HG03139 (cell line): ENCODE measurements around the gene GGCX.
"Not testable (repeated sequence)": the region's sequence is repeated elsewhere in the genome, so short reads cannot be mapped to it uniquely, and the experiment has no call there.

Experiments used
- ATAC-seq: cut with Tn5 transposase; IDR thresholded peaks from one replicate; pipeline ENCODE4 v1.9.1; 2021; ENCODE audit not compliant: unreplicated experiment

The GGCX gene

GRCh38 chr2:85577063-85577385 lies 15.7 kb upstream of the GGCX start:
- ATAC-seq: no peak

- no peak for ATAC-seq
Observed at GRCh38 chr2:85575739-85576138, 14.4 kb upstream of the GGCX start.

- no peak for ATAC-seq
Observed at GRCh38 chr2:85566265-85566664, 5.0 kb upstream of the GGCX start.

GRCh38 chr2:85564144-85564563 lies 2.9 kb upstream of the GGCX start:
- no peak for ATAC-seq

- no peak for ATAC-seq
Observed at GRCh38 chr2:85560812-85561279, 447 bp downstream of the GGCX start.

GRCh38 chr2:85560403-85560726 lies 928 bp downstream of the GGCX start:
- ATAC-seq: not testable (repeated sequence)

- ATAC-seq: no peak
Observed at GRCh38 chr2:85558160-85558559, 3.1 kb downstream of the GGCX start.

- ATAC-seq: no peak
Observed at GRCh38 chr2:85557130-85557529, 4.2 kb downstream of the GGCX start.

GRCh38 chr2:85554980-85555612 lies 6.2 kb downstream of the GGCX start:
- no peak for ATAC-seq

GRCh38 chr2:85553184-85553583 lies 8.1 kb downstream of the GGCX start:
- ATAC-seq: no peak

- ATAC-seq: peak; percentile 72
Observed at GRCh38 chr2:85551698-85552678, 9.3 kb downstream of the GGCX start.

GRCh38 chr2:85550486-85550885 lies 10.8 kb downstream of the GGCX start:
- no peak for ATAC-seq

- ATAC-seq: no peak
Observed at GRCh38 chr2:85549826-85550225, 11.5 kb downstream of the GGCX start.

- ATAC-seq: no peak
Observed at GRCh38 chr2:85549095-85549494, 12.2 kb downstream of the GGCX start.

- no peak for ATAC-seq
Observed at GRCh38 chr2:85548608-85548900, 12.7 kb downstream of the GGCX start.

- ATAC-seq: no peak
Observed at GRCh38 chr2:85547859-85548607, 13.3 kb downstream of the GGCX start.

- no peak for ATAC-seq
Observed at GRCh38 chr2:85547089-85547858, 14.0 kb downstream of the GGCX start.

GRCh38 chr2:85545780-85546240 lies 15.5 kb downstream of the GGCX start:
- no peak for ATAC-seq

- ATAC-seq: not testable (repeated sequence)
Observed at GRCh38 chr2:85544915-85545779, 16.1 kb downstream of the GGCX start.

- not testable (repeated sequence) for ATAC-seq
Observed at GRCh38 chr2:85544254-85544691, 17.0 kb downstream of the GGCX start.
